GM04503 (cell line): Measurements from ENCODE around the gene LRRC59.
"Not testable (repeated sequence)": the region's sequence is repeated elsewhere in the genome, so short reads cannot be mapped to it uniquely, and the experiment has no call there.

Experiments used
- DNase-seq: peaks from one replicate; pipeline ENCODE4 v3.0.0-alpha.2; 2012; ENCODE audit warnings: low read depth

Gene LRRC59

DNA sequence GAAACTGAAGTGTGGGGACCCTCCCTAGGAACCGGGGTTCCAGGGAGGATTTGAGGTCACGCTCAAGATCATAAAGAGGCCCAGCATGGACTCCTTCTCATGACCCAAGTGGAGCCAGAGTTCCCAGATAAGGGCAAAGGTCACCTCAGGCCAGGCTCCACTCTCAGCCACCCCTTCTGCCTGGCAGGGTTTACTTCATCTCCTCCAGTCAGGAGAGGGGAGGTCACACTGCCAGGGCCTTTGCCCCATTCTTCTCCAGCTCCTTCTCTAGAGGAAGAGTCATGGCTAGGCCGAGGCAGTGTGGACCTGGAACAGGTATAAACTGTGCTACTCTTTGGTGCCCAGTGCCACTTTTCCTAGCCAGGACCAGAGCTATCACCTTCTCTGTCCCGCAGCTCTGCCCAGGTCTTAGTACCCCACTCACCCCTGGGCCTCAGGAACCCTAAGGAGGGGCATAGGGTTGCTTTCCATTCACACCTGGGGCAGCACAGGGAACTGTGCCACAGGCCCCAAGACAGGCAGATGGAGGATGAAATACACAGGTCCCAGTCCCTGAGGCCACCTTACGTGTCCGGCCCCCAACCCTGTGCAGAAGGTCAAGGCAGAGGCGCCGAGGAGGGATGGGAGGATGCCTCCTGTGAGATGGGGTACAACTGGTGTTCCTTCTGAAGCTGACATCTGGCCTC lies 27.8 kb upstream of the LRRC59 start:
- no peak for DNase-seq

DNA sequence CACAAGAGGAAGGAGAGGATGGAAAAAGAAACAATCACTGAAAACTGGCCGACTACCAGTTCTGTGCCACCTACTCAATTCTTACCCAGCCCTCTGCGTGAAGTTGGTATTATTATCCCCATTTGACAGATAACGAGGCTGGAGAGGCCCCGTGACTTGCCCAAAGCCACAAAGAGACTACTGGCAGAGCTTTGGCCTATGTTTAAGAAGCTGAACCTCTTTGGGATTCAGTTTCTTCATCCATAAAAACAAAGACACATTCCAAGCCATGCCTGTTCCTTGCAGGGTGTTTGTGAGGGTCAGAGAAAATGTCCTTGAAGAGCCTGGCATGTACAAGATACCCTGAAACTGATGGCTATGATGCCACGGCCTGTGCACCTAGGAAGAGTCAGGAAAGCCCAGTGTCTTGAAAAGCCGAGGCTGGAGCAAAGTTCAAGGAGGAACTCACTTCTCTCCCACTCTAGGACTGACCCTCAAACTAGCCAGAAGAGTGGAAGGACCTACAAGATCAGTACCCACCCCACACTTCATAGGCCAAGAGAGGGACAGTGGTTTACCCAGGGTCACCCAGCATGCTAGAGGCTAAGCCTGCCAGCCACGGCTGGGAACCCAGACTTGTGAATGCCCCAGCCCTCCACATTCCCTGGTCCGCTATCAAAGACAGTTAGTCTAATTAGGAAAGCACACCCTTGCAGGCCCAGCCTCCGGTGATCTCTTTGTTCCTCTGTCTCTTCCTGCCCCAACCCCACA lies 27.1 kb upstream of the LRRC59 start:
- no peak for DNase-seq

DNA sequence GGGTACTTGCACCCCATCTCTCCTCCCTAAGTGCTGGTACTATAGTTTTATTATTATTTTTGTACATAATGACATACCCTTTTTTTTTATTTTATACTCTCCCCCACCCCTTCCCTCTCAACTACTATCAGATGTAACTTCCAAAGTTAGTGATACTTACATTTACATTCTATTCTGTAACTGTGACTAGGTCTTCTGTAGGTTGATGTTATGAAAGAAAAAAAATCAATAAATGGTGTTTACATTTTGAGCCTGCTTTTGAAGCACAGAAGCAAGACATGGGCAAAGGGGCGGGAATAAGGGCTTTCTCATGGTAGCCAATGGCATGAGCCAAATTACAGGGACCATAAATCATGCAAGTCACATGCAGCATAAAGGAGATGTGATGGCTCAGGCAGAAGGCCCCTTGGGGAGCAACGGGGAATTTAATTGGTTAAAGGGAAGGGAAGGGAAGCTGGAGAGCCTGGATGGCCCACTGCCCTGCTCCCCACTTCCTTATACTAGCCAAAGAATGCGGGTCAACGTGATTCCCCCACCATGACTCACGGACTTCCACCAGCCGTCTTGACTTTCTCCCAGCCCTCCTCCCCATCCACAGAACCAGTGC lies 26.3 kb upstream of the LRRC59 start:
- DNase-seq: peak; percentile 86

DNA sequence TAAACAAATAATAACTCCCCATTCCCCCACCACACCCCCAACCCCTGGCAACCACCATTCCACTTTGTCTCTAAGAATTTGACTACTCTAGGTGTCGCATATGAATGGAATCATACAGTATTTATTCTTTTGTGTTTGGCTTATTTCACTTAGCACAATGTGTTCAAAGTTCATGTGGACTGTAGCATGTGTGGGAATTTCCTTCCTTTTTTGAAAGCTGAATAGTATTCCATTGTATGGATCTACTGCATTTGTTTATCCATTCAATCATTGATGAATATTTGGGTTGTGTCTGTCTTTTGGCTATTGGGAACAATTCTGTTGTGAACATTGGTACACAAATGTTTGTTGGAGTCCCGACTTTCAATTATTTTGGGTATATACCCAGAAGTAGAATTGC lies 25.4 kb upstream of the LRRC59 start:
- DNase-seq: no peak

DNA sequence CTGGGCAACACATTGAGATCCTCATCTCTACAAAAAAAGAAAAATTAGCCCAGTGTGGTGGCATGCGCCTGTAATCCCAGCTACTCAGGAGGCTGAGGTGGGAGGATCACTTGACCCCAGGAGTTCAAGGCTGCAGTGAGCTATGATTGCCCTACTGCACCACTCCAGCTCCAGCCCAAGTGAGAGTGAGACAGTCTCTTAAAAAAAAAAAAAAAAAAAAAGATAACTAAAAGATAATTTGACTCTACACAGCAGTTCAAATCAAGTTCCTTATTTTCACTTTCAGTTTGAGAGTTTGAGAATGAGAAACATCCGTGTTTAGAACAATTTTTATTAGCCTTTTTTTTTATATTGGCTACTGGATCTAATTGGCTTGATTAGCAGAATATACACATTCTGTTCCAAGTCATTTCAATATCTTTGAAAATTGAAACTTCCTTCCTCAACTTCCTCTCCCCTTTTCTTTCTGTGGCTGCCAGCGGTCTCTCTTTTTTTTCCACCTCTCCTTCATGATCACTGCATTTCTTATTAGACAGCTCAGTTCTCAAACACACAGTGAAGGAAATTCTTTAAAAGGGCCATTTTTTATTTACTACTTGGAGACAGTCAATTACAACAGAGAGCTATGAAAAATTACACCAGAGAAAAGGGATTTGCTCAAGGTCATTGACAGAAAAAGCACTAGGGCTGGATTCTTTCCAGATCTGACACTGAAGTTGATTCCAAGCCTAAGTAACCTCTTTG lies 24.2 kb upstream of the LRRC59 start:
- no peak for DNase-seq

DNA sequence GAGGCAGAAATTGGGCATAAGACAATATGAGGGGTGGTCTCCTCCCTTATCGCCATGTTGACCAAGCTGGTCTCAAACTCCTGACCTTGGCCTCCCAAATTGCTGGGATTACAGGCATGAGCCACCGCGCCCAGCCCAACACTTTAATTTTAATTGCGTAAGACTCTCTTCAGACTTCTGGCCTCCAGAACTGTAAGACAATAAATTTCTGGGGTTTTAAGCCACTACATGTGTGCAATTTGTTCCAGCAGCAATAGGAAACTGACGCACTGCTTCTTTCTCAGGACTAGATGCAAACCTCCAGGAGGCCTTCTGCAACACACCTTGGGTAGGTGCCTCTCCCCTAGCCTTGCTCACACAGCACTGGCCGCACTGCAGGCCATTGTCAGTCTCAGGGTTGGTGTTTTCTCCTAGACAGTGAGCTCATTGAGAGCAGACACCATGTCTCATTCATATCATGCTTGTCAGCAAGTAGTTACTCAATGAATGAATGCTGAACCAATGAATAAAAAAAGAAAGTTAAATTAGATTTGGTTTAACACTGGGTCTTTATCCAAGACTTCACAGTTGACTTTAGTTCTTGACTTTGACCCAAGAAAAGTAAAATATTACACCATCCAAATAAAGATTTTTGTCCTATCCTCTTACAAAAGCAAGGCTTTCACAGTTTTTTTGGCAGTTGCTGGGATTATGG lies 23.2 kb upstream of the LRRC59 start:
- DNase-seq: peak; percentile 71

DNA sequence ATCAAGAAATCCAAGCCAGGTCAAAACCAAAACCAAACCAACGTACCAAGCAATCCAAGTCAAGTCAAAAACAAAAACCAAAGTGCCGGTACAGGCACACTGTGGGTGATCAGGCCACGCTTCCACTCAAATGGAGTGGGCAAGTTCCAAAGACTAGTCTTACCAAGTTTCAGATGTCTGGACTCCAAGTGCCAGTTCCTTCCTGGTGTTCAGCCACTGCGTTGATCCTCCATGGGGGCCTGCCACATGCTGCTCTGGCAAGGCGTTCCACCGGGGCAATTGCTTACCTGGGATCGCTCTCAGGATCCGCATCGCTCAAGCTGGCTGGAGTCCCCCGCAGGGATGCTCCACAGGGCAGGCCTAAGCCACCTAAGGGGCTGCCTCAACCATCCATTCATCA lies 22.3 kb upstream of the LRRC59 start:
- DNase-seq: not testable (repeated sequence)

DNA sequence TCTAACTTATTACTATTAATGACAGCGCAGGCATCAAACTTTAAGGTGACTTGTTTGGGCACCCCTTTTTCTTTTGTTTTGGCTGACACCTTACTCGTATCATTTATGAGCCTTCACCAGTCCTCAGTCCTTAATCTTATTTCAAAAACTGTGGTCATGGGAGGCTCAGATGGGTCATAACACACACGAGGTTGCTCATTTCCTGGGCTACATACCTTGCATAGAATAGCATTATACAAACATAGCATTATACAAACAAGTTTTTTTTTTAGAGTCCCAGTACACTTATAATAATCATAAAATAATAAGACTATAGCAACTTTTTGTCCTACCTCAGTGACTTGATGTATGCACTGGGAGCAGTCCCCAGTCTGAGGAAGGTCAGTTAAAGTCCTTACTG lies 17.5 kb upstream of the LRRC59 start:
- no peak for DNase-seq

DNA sequence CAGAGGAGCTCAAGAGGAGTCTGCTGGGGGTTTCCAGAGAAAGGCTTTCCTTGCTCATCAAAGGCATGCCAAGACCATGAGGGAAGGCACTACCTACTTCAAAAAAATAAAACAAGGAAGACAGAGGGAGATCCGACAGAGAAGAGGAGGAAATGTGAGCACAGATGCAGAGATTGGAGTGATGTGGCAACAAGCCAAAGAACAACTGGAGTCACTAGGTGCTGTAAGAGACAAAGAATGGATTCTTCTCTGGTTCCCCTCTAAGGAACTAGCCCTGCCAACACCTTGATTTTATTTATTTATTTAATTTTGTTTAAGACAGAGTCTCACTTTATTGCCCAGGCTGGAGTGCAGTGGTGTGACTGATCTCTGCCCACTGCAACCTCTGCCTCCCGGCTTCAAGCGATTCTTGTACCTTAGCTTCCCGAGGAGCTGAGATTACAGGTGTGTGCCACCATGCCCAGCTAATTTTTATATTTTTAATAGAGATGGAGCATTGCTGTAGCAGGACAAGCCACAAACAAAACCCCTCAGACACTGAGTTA lies 14.9 kb upstream of the LRRC59 start:
- no peak for DNase-seq

DNA sequence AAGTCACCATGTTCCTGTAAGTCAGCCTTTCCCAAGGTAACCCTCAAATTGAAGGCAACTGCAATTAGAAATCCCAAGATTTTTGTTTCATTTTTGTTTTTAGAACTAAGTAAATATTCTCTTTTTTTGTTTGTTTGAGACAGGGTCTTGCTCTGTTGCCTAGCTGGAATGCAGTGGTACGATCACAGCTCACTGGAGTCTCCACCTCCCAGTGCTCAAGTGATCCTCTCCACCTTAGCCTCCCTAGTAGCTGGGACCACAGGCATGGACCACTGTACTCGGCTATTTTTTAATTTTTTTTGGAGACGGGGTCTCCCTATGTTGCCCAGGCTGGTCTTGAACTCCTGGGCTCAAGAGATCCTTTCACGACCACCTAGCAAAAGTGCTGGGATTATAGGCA lies 10.6 kb upstream of the LRRC59 start:
- no peak for DNase-seq

DNA sequence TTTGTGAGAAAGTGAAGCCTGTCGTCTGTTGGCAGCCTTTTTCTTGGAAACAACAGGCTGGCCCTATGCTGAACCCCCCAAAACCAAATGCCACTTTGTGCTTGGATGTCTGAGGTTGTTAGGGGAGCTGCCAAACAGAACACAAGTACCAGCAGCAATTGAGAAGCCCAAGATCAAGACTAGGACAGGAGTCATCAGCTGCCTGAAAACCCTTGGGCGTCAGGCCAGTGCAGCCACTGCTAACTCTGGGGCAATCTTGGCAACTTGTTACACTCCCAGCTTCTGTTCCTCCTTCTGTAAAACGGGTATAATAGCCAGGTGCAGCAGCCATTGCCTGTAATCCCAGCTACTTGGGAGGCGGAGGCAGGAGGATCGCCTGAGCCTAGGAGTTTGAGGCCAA lies 9.3 kb upstream of the LRRC59 start:
- no peak for DNase-seq

DNA sequence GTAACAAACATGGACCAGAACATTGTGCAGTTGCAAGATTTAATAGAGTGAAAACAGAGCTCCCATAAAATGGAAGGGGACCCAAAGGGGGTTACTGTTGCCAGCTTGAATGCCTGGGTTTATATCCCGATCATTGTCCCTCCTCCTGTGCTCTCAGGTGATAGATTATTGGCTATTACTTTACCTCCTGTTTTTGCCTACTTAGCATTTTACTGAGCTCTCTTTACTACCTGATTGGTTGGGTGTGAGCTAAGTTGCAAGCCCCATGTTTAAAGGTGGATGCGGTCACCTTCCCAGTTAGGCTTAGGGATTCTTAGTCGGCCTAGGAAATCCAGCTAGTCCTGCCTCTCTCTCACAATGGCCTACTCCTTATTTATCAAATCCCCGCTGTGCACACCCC lies 8.0 kb upstream of the LRRC59 start:
- DNase-seq: not testable (repeated sequence)

DNA sequence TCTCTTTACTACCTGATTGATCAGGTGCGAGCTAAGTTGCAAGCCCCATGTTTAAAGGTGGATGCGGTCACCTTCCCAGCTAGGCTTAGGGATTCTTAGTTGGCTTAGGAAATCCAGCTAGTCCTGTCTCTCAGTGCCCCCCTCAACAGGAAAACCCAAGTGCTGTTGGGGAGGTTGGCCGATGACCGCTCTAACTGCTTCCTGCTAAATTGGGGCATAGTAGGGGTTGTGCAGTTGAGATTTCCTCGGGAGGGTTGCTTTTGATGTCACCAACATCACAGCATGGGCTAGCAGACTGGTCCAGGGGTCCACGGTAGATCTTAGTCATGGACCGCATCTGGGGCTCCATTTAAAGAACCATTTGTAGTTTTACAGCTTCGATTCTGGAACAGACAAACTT lies 2.3 kb upstream of the LRRC59 start:
- DNase-seq: not testable (repeated sequence)

DNA sequence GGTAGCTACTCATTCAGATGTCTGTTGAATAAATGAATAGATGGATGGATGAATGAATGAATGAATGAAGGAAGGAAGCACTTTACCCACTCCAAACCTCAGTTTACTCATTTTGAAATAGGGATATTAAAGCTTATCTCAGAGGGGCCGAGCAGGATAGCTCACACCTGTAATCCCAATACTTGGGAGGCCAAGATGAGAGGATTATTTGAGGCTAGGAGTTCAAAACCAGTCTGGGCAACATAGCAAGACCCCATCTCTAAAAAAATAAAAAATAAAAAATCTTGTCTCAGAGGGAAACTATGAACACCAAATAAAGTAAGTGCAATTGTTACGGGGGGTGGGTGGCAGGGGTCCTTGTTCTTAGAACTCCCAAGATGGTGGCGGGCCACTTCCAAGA lies 1.3 kb upstream of the LRRC59 start:
- not testable (repeated sequence) for DNase-seq

DNA sequence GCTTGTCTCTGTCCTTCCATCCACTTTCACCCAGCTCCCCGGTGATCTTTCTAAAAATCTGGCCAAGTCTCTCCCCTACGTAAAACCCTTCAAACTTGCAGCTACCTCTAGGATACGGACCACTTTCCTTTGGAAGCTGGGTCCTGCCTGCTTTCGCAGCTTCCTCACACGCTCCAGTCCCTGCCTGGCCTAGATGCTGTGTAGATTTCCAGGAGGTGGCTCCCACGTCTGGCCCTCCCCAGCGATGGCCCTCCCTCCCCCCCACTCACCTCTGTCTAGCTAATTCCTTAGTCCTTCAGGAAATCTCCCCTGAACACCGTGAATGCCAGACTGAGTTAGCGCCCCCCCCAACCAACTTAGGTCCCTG lies 579 bp upstream of the LRRC59 start:
- DNase-seq: no peak

DNA sequence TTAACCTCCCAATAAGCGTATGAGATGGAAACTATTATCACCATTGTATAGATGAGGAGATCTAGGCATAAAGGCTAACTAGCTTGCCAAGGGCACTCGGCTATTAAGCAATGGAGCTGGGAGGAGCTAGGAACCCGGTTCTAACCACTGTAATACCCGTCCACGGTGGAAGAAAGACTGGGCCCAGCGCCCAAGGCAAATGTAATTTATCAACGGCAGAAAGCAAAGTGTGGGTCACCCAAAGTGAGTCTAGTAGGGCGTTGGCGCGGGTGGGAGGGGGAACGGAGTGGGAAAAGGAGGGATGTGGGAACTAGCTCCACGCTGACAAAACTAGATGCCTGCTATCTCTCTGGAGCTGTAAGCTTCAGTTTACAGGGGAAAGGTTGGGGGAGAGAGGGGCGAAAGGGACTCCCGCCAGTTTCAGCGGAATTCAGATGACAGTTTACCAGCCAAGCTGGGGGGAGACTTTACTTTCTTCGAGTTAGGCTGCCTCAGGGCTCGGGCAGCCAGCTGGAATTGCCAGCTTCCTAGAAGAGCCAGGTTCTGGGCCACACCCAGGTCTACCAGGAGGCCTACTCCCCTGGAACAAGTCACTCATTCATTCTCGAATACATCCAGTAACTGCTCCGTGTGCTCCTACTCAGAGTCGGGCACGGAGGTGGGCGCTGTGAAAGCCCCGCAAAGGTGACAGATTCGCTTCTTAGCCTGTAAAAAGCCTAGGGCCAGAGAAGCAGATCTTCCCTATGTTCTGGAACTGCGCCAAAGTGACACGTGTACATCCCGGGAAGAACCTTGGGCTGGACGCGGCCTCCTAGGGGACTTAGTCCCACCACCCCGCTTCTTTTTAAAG lies 837 bp downstream of the LRRC59 start:
- DNase-seq: peak; percentile 43

DNA sequence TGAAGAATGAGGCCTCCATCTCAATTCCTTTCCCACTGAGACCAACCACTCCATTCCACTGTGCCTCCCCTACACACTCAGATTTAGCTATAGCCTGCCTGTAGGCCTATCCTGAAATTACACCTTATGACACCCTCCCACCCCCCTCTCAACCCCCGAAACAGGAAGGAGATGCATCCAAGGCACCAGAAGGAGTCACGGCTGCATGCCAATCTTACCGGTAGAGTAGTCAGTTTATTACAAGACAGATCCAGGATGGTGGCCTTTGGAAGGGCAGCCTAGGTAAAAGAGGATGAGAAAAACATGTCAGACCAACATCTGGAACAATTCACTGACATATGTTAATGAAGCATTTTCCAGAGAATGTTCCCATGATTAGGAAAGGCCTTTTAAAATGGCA lies 2.6 kb downstream of the LRRC59 start:
- DNase-seq: no peak

DNA sequence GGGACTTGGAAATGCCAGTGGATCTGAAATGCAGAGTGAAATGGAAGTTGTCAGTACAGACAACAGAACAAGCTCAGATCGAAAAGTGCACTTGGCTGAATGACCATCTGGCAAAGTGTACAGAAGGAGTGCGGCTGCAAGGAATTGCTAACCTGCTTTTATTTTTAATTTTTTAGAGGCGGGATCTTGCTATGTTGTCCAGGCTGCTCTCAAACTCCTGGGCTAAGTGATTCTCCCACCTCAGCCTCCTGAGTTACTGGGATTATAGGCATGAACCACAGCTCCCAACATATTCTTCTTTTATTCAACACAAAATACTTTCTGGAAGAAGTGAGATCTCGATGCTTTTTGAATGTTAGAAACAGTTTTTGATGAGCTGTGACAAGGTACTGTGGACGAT lies 3.6 kb downstream of the LRRC59 start:
- DNase-seq: no peak

DNA sequence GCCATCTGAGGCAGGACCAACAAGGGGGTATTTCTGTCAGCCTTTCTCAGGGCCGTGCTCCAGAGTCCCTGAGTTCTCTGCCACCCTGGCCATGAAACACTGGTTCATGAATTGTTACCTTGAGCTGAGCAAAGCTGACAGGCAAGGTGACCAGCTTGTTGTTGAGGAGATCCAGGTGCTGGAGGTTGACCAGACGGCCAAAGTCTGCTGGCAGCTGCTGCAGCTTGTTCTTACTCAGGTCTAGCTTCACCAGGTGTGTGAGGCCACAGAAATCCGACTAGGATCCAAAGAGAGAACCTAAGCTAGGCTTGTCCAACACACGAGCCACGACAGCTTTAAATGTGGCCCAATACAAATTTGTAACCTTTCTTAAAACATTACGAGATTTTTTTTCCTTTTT lies 4.7 kb downstream of the LRRC59 start:
- DNase-seq: no peak

DNA sequence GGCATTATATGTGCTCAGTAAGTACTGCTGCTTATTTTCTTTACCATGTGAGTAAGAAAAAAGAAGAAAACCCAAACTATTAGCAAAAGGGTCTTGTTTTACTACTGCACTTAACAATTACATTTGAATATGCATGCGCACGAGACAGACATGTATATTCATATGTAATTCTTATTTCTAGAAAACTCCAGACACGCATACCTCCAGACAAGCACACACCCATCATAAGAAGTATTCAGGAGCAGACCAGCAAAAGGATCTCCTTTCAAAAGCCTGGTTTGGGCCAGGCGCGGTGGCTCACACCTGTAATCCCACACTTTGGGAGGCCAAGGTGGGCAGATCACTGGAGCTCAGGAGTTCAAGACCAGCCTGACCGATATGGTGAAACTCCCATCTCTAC lies 7.8 kb downstream of the LRRC59 start:
- no peak for DNase-seq

DNA sequence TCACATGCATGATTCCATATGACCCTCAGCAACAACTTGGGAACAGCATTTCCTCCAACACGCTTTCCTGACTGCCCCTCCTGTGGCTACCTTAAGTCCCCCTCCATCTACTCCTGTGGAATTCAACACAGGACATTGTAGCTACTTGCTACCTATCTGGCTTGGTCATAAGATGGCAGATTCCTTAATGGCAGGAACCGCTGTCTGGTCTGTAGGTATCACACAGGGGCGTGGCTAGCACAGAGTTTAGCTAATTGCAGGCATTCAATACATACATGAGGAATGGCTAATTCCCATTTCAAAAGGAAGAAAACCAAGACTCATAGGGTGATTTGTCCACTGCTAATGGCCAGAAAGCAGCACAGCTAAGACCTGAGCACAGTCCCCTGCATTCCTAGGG lies 8.6 kb downstream of the LRRC59 start:
- DNase-seq: no peak
